Measurements from ENCODE around the gene PROZ. TPM values are rescaled to one million over a fixed set of nuclear protein-coding genes. Genes with fewer than 3 reads are reported as not detected.

The PROZ gene
- total and polyA plus RNA-seq, 2 of the 13 experiments (the other 11 are each of a cell fraction or from before 2014, with no cell fraction given) = 5.6 to 22.5 TPM

GRCh38 chr13:113149711-113150549 is 8.5 kb upstream of the PROZ start (continued):
- TF ChIP-seq ZFP36L1 (CRISPR knock-in tag; IDR thresholded peaks at IDR 0.05) (peak; percentile 59; the same call in 1 of the 2 replicates), DMAP1 (CRISPR knock-in tag; IDR thresholded peaks at IDR 0.05) (peak; percentile 43; the same call in 1 of the 2 replicates), NFIB (CRISPR knock-in tag; IDR thresholded peaks at IDR 0.05; ENCODE audit: borderline replicate concordance) (no peak), ZNF598 (CRISPR knock-in tag; IDR thresholded peaks at IDR 0.05; ENCODE audit: borderline replicate concordance) (no peak), RBAK (CRISPR knock-in tag; IDR thresholded peaks at IDR 0.05) (no peak), GABPB1 (CRISPR knock-in tag; IDR thresholded peaks at IDR 0.05) (peak; percentile 20; the same call in 1 of the 2 replicates), HNRNPUL1 (IDR thresholded peaks at IDR 0.05; ENCODE audit: low read depth, low read length) (no peak), PHF5A (CRISPR knock-in tag; IDR thresholded peaks at IDR 0.05; ENCODE audit: low read depth, unreplicated experiment) (peak; percentile 38), PPARG (CRISPR knock-in tag; conservative IDR thresholded peaks at IDR 0.05) (peak; percentile 57; the same call in 1 of the 2 replicates), HIC2 (CRISPR knock-in tag; IDR thresholded peaks at IDR 0.05; ENCODE audit: low read depth) (no peak), ZNF607 (CRISPR knock-in tag; IDR thresholded peaks at IDR 0.05; ENCODE audit: borderline replicate concordance) (0 out of 2 replicates have a peak, but pooled peaks have one; percentile 12), ZFY (CRISPR knock-in tag; IDR thresholded peaks at IDR 0.05) (peak; percentile 82), MED13 (CRISPR knock-in tag; IDR thresholded peaks at IDR 0.05) (no peak), SAP130 (CRISPR knock-in tag; IDR thresholded peaks at IDR 0.05; ENCODE audit: low read depth) (peak; percentile 80)
- TF ChIP-seq, protein P1, sequence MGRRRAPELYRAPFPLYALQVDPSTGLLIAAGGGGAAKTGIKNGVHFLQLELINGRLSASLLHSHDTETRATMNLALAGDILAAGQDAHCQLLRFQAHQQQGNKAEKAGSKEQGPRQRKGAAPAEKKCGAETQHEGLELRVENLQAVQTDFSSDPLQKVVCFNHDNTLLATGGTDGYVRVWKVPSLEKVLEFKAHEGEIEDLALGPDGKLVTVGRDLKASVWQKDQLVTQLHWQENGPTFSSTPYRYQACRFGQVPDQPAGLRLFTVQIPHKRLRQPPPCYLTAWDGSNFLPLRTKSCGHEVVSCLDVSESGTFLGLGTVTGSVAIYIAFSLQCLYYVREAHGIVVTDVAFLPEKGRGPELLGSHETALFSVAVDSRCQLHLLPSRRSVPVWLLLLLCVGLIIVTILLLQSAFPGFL (CRISPR knock-in tag; IDR thresholded peaks at IDR 0.05) = no peak; the same call in 1 of the 2 replicates
- TF ChIP-seq, protein P2, sequence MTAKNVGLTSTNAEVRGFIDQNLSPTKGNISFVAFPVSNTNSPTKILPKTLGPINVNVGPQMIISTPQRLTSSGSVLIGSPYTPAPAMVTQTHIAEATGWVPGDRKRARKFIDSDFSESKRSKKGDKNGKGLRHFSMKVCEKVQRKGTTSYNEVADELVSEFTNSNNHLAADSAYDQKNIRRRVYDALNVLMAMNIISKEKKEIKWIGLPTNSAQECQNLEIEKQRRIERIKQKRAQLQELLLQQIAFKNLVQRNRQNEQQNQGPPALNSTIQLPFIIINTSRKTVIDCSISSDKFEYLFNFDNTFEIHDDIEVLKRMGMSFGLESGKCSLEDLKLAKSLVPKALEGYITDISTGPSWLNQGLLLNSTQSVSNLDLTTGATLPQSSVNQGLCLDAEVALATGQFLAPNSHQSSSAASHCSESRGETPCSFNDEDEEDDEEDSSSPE (CRISPR knock-in tag; IDR thresholded peaks at IDR 0.05) = peak; percentile 14; the same call in 1 of the 2 replicates
- TF ChIP-seq, protein P3, sequence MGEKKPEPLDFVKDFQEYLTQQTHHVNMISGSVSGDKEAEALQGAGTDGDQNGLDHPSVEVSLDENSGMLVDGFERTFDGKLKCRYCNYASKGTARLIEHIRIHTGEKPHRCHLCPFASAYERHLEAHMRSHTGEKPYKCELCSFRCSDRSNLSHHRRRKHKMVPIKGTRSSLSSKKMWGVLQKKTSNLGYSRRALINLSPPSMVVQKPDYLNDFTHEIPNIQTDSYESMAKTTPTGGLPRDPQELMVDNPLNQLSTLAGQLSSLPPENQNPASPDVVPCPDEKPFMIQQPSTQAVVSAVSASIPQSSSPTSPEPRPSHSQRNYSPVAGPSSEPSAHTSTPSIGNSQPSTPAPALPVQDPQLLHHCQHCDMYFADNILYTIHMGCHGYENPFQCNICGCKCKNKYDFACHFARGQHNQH (CRISPR knock-in tag; IDR thresholded peaks at IDR 0.05) = peak; percentile 19; the same call in 1 of the 2 replicates
- TF ChIP-seq, protein P4, sequence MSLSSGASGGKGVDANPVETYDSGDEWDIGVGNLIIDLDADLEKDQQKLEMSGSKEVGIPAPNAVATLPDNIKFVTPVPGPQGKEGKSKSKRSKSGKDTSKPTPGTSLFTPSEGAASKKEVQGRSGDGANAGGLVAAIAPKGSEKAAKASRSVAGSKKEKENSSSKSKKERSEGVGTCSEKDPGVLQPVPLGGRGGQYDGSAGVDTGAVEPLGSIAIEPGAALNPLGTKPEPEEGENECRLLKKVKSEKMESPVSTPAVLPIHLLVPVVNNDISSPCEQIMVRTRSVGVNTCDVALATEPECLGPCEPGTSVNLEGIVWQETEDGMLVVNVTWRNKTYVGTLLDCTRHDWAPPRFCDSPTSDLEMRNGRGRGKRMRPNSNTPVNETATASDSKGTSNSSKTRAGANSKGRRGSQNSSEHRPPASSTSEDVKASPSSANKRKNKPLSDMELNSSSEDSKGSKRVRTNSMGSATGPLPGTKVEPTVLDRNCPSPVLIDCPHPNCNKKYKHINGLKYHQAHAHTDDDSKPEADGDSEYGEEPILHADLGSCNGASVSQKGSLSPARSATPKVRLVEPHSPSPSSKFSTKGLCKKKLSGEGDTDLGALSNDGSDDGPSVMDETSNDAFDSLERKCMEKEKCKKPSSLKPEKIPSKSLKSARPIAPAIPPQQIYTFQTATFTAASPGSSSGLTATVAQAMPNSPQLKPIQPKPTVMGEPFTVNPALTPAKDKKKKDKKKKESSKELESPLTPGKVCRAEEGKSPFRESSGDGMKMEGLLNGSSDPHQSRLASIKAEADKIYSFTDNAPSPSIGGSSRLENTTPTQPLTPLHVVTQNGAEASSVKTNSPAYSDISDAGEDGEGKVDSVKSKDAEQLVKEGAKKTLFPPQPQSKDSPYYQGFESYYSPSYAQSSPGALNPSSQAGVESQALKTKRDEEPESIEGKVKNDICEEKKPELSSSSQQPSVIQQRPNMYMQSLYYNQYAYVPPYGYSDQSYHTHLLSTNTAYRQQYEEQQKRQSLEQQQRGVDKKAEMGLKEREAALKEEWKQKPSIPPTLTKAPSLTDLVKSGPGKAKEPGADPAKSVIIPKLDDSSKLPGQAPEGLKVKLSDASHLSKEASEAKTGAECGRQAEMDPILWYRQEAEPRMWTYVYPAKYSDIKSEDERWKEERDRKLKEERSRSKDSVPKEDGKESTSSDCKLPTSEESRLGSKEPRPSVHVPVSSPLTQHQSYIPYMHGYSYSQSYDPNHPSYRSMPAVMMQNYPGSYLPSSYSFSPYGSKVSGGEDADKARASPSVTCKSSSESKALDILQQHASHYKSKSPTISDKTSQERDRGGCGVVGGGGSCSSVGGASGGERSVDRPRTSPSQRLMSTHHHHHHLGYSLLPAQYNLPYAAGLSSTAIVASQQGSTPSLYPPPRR (CRISPR knock-in tag; IDR thresholded peaks at IDR 0.05; ENCODE audit: borderline replicate concordance) = peak; percentile 78

Measured in HepG2 (cell line).